IPS DF 4.7 (cell line): ENCODE measurements around the gene NPR3.
"Not testable (repeated sequence)": the region's sequence is repeated elsewhere in the genome, so short reads cannot be mapped to it uniquely, and the experiment has no call there.

Experiments
- DNase-seq: peaks from one replicate; pipeline ENCODE4 v3.0.0-alpha.2; 2013; ENCODE audit warnings: low spot score; ENCODE audit errors: extremely low read depth

NPR3 gene

DNA sequence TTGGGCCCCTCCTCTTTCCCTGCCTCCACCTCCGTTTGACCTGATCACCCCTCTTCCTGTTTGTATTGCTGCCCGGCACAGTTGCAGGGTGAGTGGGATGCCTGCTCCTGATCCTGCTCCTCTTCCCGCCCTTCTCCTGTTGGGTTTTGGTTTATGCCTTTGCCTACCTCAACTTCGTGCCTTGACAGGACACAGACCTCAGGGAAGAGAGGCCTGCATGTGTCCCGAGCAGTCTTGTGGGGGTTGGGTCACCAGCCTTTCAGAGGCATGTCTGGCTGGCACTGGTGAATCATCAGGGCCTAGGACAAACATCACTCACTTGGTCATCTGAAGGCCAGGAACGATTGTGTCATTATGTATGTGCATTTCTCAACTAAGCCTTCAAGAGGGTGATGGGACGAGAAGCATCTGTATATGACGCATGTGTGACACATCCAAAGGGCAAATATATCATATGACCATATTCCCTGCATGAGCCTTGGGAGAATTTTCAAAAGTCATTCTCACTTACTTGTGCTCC, 56.9 kb downstream of the NPR3 start:
- no peak for DNase-seq

DNA sequence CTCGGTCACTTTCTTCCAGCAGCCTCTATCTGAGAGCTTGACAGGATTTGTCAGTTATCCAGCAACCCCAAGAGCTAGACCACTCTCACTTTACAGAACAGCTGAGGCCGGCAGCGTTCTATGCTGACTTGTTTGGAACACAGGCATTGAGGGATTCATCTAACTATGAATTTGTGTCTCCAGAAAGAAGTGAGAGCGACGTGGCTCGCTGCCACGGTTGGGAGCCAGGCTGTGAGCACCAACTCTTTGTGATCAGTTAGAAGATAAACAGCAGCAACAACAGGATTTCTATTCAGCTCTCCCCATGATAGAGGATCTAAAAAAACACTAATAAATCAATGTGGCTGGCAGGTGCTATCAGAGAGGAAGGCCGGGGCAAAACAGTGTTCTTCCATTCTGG, 58.6 kb downstream of the NPR3 start:
- DNase-seq = no peak

DNA sequence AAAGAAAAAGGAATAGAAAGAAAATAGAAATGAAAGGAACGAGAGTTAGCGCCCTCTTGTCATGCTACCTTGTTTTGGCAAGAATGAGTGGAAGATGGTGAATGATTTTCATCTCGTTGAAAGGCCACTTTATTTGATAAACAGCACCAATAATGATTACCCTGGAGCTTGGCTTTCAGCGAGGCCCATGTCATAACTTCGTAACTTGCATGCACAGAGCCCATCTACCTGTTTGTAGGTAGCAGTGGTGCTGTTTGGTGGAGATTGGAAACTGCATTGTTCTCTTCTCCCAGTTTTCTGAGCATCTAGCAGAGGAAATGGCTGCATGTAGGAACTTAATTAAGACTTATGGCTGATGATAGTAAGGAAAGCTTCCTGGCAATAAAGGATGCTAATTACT, 59.3 kb downstream of the NPR3 start:
- DNase-seq = no peak

DNA sequence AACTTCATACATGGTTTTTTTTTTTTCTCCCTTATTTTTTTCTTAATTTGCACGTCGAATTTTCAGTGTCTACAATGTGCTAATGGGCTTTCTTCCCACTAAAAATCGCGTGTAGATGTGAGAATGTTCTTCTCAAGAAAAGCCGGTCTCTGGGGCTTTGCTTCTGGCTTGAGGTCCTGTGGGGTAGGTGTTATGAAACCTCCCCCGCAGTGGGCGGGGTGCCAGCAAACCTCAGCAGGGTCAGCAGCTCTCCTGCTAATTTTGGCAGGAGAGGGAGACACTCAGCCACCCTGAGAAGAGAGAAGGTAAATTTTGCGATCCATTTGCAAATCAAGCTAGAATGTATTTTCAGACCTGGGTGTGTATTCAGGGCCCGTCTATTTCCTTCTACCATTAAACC, 59.9 kb downstream of the NPR3 start:
- no peak for DNase-seq

DNA sequence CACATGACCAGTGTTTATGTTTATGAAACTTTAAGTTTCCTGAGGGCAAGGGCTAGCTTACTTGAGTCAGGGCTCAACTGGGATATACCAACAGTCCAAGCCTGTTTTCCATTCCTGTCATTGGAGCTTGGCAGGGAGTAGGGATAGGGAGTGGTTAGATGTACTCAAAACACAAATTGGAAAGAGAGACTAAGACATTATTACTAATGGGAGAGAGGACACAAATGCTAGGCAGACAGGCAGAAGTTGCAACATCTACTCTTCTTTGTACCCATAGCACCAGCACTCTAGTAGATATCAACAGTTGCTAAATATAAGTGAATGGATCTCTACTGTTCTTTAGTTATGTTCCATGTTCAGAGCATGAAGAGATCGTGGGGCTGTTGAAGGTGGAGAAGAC, 62.8 kb downstream of the NPR3 start:
- no peak for DNase-seq

DNA sequence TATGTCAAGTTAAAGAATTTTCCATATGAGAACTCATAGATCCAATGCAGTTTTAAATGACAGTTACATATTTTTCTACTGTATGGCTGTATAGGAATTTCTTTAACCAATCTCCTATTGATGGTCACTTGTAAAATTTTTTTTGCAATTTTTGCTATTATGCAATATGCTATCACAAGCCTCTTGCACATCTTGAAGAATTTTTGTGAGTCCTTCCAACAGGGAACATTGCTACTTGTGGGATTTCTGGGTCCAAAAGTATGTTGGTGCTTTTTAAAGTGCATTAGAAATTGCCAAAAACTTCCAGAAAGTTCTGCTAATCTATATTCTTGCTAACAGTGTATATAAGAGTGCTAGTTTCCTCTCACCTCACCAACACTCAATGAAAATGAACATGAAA, 65.1 kb downstream of the NPR3 start:
- DNase-seq = no peak

DNA sequence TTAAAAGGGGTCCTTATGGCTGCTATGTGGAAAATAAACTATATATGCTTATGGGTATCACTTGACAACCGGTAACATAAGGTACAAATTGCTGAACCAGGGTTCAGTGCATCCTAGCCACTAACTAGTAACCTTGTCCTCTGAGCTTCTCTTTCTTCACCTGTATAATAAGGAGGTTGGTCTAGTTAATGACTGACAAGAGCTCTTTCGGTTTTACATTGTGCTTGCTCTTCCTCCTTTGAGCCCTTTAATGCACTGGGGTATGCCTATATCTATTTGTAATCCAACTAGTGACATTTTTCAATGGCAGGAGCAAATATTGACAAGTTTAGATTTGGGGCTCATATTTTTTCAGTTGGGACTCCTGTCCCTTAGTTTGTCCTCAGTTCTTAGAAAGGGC, 66.1 kb downstream of the NPR3 start:
- no peak for DNase-seq

DNA sequence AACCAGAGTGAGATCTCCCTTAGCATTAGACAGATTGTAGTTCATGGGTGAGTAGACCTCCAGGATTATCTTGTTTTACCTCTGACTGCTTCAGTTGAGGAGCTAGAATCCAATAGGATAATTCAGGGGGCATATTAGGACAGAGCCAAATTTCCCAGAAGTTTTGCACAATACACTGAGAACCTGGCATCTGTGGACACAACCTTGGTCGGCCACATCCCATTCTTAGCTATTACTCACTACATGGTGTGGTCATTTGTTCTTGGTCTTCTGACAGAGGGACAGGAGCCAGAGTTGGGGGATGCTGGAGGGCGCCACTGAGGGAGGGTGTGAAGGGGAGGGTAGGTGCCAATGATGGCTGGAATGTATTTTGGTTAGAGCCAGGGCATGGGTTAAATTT, 66.6 kb downstream of the NPR3 start:
- no peak for DNase-seq

DNA sequence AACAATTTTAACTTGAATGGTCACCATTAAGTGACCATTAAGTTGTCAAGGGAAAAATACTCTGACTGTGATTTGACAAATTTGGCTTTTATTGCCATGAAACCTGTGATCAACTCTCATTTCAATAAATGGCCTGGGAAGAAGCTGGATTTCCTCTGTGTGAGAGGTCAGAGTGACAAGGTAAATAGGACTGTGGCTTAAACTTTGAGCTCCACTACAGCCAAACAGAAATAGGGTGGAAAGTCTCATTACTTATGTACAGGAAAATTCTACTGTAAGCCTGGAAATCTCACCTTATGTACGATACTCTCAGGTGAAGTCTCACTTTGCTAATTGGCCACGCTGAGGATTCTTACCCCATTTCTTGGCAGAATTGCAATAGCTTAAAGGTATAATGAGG, 67.3 kb downstream of the NPR3 start:
- no peak for DNase-seq

DNA sequence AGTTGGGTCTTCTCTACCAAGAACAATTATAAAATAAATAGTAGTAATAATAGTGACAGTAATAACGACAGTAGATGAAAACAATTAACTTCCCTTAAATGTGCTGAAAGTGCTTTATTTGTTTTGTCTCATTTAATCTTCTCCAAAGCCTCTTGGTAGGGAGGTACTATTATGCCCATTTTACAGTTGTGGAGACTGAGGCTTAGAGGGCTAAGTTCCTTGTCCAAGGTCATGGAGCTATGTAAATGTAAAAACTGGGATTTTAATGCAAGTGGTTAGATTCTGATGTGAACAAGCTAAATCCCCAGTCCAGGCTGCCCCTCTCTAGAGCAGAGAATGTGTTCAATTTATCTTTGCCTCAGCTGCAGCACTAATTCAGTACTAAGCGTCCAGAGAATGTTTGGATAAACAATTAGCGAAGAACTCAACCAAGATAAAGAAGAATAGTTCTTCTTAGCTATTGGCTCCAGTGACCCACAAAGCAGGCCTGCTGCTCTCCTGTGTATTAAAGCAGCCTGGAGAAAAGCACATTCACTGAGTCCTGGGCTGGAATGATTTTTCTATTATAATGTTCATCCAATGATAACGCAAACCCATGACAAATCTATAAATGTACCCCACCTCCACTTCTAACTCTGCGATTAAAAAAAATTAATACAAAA, 68.8 kb downstream of the NPR3 start:
- no peak for DNase-seq

DNA sequence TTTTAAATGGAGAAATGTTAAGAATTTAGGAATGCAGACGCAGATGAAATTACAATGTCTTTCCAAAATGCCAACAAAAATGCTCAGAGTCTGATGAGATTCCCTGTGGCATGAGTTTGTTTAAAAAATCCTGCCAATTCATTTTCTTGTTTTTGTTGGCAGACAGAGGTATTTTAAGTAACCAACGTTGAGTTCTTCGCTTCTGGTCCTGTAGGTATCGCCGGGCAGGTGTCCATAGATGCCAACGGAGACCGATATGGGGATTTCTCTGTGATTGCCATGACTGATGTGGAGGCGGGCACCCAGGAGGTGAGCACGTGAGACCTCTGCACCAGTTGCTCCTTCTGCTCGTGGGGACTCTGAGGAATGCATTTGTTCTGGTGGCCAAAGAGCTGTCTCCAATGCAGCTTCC, 69.4 kb downstream of the NPR3 start:
- no peak for DNase-seq

DNA sequence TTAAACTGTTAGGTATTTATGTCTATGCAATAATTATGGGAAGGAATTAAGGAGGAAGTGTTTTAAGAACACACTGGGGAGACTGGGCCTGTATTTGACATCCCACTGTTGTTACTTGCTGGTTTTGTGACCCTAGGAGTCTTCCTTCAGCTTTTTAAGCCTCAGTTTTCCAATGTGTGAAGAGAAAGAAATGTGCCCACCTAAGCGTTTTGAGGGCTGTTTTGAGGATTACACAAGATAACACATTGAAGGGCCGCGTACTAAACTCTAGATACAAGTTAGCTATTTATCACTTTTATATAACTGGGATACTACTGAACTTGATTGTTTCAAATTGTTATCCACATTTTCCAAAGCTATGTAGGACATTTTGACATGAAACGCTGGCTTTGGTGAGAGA, 72.5 kb downstream of the NPR3 start:
- no peak for DNase-seq

DNA sequence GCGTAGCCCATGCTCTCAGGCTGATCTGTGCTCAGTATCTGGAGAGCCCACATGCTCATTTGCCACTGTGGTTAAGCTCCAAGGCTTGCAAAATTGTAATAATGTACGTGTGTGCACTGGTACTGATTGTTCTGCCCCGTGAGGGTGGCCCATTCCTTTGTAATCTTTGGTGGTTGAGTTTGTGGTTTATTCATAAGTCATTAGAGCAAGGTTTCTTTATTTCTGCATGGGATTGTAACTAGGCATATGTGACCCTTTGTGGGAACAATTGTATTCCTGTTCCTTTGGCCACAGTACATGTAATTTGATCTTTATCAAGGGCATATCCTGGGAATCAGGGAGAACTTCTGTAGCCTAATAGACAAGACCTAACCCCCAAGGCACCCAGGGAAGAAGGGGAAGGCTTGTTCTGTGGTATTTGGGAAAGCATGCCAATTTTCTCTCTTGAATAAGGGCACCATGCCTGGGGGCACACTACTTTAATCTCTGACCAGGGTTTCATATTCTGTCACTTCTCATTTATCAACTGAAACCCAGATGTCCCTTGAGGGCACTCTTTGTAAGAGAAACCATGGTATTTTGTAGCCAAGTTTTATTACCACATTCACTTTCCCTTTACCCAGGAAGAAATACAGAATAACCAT, 74.6 kb downstream of the NPR3 start:
- no peak for DNase-seq

DNA sequence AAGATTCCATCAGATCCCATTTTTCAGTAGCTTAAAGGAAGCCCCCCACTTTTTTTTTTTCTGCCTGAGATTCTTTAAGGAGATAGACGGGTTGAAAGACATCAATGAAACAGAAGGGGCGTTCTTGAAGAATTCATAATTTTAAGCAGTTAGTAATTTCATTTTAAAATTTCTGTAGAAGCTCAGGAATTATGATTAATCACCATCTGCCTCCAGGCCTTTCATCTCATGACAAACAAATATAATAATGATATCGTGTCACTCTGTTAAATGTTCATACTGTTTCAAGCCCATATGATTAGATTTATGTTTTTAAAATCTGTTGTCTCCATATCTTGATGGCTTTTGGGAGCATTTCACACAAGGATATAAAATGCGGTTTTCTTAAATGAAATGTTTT, 75.2 kb downstream of the NPR3 start:
- DNase-seq = no peak

DNA sequence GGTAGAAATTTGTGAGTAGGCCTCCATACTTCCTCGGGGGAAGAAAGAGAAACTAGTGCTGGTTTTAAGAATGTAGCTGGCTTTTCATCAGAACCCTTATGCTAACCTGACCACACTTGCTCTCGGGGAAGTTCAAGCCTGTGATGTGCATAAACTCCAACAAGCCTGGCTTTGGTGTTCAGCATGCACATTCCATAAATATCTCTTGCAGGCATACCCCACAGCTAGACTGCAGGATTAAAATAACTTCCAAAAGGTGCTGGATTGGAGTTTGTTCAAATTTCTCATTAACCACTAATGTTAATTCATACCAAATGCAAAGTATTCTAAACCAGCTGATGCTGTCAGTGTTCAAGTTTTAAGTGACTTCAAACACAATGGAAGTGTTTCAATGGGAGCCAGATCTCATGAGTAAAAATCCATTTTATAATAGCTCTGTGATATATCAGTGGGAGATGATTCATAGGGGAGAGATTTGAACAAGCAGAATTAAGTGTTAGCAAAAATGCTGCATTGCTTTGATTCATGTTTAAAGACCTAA, 79.4 kb downstream of the NPR3 start:
- DNase-seq = no peak

DNA sequence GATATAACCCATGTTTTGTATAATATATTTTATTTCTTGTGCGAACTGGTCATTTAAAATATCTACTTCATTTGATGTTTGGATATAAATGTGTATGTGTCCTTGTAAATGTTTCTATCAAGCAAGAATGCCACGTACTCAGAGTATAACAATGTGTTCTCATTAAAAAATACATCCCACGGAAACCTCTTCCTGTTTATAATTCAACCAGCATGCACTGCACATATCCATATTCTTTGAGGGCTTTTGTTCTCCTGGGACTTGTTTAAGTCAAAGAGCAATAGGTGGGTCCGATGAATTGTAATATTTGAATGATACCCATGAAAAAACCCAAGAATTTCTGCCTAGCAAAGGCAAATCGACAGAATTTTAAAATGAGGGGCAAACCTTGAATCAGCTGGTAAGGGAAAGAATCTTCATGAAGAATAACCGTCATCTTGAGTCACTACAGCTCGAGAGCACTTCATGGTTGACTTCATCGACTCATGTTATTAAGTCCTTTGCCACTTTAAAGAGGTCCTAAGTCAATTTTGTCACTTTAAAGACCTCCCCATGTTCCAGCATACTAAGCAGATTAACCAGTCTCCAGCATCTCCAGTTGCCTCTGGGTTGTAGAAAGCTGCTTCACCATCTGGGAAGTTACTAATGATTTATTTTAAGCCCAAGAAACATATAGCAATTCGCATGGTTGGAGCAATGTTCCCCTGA, 80.6 kb downstream of the NPR3 start:
- no peak for DNase-seq

DNA sequence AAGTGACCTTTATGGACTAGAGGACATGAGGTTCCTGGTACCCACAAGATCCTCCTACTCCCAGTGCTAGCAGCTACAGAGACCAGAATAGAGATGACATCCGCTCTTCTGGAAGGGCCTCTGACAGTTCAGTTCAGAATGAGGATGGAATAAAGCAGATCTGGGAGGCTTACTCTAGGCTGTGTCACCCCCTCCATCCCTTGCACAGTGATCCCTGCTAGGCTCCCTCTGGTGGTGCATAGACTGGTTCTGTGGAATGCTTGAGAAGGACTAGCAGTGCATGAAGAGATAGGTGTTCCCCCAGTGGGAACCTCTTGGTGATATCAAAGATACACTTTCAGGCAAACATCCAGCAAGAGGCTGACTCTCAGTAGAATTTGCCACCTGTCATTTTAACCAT, 83.0 kb downstream of the NPR3 start:
- DNase-seq = peak; percentile 1

DNA sequence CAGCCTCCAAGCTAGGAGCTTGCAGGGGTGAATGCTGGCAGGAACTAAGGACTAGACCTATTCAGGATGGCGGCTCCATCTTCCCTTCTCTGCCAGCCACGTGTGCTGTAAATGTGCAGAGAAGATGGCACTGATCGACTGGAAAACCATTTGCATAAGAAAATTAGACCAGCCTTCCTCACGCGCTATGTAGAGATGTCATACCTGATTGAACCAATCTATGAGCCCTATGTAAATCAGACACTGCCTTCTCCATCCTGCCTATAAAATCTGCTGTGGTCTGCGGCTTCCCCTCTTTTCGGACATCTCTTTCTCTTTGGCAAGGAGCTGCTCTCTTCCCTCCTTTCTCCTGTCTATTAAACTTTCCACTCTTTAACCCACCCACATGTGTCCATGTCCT, 91.6 kb downstream of the NPR3 start:
- DNase-seq = no peak

DNA sequence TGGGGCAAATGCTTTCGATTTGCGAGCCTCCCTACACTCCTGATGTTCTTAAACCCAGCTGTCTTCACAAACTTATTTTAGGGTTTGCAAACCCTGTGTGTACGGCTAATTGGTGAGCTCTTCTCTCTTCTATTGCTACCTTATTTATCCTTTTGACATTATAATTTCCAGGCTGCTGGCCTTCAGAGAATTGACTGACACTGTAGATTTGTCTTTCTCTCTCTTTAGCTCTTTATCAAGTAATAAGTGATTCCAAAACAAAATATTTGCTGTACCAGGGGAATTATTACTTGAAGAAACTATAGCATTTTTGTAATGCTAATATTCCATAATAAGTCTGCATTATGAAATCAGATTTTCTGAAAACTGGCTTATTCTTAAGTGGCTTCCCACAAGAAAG, 92.5 kb downstream of the NPR3 start:
- DNase-seq = no peak

DNA sequence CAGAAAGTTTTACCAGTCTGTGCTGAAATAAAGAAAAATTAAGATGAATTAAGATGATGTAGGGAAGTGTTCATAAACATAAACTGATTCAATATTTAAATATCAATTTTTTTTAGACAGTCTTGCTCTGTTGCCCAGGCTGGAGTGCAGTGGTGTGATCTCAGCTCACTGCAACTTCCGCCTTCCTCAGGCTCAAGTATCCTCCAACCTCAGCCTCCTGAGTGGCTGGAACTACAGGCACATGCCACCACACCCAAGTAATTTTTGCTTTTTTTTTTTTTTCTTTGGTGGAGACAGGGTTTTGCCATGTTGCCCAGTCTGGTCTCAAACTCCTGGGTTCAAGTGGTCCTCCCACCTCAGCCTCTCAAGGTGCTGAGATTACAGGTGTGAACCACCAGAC, 94.3 kb downstream of the NPR3 start:
- DNase-seq = not testable (repeated sequence)

DNA sequence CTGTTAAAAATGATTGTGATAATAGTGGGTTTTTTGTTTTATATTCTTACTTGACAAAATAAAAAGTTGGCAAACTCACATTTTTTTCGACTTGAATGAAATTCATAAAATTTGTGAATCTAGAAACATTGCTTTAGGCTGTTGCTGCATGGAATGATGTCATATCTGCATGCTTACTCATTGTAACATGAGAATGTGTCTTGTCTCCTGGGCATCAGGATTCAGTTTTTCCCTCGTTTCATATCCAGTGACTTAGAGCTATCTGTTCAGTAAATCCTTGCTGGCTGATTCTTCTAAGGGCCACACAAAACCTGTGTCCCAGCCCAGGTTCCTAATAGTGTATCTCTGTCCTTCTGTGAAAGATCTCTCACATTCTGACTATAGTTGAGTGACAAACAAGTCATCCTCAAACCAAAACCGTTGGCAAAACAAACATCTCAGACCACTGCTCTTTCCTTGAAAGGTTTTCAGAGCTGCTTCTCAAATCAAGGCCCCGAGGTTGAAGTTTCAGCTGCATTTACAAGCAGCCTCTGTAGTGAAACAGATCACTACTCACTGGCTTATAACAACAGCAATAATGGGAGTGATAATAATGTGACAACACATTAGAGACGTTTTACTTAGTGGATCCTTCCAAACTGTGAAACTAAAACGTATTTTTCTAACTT, 95.0 kb downstream of the NPR3 start:
- DNase-seq = no peak

DNA sequence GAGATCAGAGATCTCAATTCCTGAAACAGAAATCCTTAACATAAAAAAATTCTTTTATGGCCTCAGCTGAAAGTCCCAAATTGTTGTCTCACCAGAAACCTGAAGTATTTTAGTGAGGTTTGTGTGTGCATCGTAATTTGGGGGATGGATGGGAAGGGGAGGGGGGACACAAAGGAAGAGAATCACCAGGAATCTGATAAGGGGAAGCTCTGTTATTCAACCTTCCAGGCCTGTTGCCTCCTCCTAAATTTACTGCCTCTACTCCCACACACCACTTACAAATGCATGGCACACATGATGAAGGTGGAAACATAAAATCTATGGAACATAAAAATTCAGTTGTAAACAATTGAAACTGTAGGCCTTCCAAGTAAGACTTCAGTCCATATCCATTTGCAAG, 97.7 kb downstream of the NPR3 start:
- DNase-seq = no peak
